Measurements from ENCODE around the gene ARHGDIB. TPM values are rescaled to one million over a fixed set of nuclear protein-coding genes. Genes with fewer than 3 reads are reported as not detected.

ARHGDIB gene
- total RNA-seq, 4 donors from 2014 or later = 20.6 to 88.6 (median 44.0) TPM

DNA sequence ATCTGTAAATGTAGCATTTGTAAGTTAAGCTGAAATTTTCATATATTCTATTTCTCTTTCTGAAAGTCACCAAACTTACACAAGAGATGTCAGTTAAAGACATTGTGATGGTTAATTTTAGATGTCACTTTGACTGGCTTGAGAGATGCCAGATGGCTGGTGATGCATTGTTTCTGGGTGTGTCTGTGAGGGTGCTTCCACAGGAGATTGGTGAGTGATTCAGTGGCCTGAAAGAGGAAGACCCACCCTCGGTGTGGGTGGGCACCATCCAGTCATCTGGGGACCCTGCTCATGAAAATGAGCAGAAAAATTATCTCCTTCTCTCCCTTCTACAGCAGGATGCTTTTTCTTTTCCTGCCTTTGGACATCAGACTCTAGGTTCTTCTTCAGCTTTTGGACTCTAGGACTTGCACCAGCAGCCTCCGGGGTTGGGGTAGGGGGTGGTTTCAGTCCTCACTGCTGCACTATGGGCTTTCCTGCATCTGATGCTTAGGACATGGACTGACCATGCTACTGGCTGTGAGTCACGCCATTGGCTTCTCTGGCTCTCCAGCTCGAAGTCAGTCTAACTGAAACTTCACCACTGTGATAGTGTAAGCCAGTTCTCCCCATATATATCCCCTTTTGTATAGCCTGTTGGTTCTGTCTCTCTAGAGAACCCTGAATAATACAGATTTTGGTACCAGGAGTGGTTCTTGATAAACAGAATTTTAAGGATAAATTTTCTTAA lies 32.3 kb upstream of the ARHGDIB start:
- intact Hi-C loops (cut with DNase I; ENCODE audit: low total_unique reads) = loop anchor here (2.0 kb wide), 1 partner anchor 223 kb away; a partner anchor contains a TSS
- ATAC-seq (no peak), DNase-seq (no peak)
- no peaks in the 10 kb centered on the region for H3K36me3 ChIP-seq
- H3K27ac ChIP-seq = no peak overlapping the region
- in situ Hi-C loops (cut with MboI; ENCODE audit: low sequenced_read_pairs in 4 of 4) = loop anchor here (10.0 to 25.0 kb wide), 2 partner anchors 149 to 356 kb away; partner anchors contain the start of gene ART4 (in 1 of the 4)
- no peak for TF ChIP-seq POLR2A (IDR thresholded peaks at IDR 0.05)
- TF ChIP-seq, protein P1, sequence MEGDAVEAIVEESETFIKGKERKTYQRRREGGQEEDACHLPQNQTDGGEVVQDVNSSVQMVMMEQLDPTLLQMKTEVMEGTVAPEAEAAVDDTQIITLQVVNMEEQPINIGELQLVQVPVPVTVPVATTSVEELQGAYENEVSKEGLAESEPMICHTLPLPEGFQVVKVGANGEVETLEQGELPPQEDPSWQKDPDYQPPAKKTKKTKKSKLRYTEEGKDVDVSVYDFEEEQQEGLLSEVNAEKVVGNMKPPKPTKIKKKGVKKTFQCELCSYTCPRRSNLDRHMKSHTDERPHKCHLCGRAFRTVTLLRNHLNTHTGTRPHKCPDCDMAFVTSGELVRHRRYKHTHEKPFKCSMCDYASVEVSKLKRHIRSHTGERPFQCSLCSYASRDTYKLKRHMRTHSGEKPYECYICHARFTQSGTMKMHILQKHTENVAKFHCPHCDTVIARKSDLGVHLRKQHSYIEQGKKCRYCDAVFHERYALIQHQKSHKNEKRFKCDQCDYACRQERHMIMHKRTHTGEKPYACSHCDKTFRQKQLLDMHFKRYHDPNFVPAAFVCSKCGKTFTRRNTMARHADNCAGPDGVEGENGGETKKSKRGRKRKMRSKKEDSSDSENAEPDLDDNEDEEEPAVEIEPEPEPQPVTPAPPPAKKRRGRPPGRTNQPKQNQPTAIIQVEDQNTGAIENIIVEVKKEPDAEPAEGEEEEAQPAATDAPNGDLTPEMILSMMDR (IDR thresholded peaks at IDR 0.05 in 4 of 5, conservative IDR thresholded peaks at IDR 0.05 in 1 of 5) = no peak
- no peaks in the 10 kb centered on the region for H3K9me3 ChIP-seq
- H3K4me1 ChIP-seq = no peaks in the 10 kb centered on the region
- no peak overlapping the region for H3K4me3 ChIP-seq
- no peaks in the 10 kb centered on the region for H3K27me3 ChIP-seq

DNA sequence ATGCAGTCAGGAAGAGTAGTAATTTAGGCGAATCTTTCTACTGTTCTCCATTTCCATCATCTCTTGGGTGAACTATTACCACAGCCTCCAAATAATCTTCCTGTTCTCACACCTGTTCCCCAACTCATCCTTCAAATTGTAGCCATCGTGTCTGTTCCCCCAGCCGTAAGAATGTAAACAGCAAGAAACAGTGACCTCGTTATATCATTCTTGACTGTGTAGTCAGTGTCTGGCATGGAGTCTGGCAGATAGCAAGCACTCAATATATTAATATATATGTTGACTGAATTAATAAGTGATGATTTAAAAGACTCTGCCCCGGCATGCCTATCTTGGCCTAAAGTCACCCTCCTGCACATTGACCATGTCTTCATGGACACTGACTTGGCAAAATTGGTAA lies 31.7 kb upstream of the ARHGDIB start:
- Histone ChIP-seq H3K36me3 (no peaks in the 10 kb centered on the region), H3K4me3 (no peak overlapping the region), H3K4me1 (no peaks in the 10 kb centered on the region), H3K27me3 (no peaks in the 10 kb centered on the region), H3K27ac (no peak overlapping the region), H3K9me3 (no peaks in the 10 kb centered on the region)
- in situ Hi-C loops (cut with MboI; ENCODE audit: low sequenced_read_pairs in 4 of 4) (loop anchor here (10.0 to 25.0 kb wide), 2 partner anchors 148 to 356 kb away; partner anchors contain the start of gene ART4 (in 1 of the 4)), intact Hi-C loops (cut with DNase I; ENCODE audit: low total_unique reads) (no loop called here)
- DNase-seq (no peak), ATAC-seq (no peak)
- TF ChIP-seq POLR2A (IDR thresholded peaks at IDR 0.05) = no peak
- TF ChIP-seq, protein P1 (IDR thresholded peaks at IDR 0.05 in 4 of 5, conservative IDR thresholded peaks at IDR 0.05 in 1 of 5) = no peak

DNA sequence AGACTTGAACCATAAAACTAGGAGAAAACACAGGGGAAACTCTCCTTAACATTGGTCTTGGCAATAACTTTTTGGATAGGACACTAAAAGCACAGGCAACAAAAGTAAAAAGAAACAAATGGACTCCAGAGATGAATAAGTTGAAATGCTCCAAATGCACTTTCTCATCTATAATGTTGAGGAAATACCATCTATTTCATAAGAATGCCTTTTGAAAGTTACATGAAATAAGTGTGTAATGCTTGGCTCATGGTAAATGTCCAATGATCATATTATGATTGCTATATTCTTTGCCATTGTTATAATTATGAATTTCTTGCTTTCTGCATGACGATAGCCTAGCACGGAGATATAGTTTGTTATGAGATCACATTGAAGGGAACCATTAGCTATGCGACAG lies 31.3 kb upstream of the ARHGDIB start:
- no peak for TF ChIP-seq POLR2A (IDR thresholded peaks at IDR 0.05)
- TF ChIP-seq, protein P1 (IDR thresholded peaks at IDR 0.05 in 4 of 5, conservative IDR thresholded peaks at IDR 0.05 in 1 of 5) = no peak
- H3K27ac ChIP-seq = no peak overlapping the region
- intact Hi-C loops (cut with DNase I; ENCODE audit: low total_unique reads) = no loop called here

DNA sequence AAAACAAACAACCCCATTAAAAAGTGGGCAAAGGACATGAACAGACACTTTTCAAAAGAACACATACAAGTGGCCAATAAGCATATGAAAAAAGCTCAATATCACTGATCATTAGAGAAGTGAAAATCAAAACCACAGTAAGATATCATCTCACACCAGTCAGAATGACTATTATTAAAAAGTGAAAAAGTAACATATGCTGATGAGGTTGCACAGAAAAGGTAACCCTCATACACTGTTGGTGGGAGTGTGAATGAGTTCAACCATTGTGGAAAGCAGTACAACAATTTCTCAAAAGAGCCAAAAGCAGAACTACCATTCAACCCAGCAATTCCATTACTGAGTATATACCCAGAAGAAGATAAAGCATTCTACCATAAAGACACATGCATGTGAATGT lies 29.7 kb upstream of the ARHGDIB start:
- Histone ChIP-seq H3K4me1 (no peaks in the 10 kb centered on the region), H3K27me3 (no peaks in the 10 kb centered on the region), H3K36me3 (no peaks in the 10 kb centered on the region), H3K9me3 (no peaks in the 10 kb centered on the region), H3K4me3 (no peak overlapping the region), H3K27ac (no peak overlapping the region)
- ATAC-seq (no peak), DNase-seq (no peak)
- intact Hi-C loops (cut with DNase I; ENCODE audit: low total_unique reads) = no loop called here
- in situ Hi-C loops (cut with MboI; ENCODE audit: low sequenced_read_pairs in 4 of 4) = loop anchor here (10.0 to 25.0 kb wide), 2 partner anchors 146 to 354 kb away; partner anchors contain the start of gene ART4 (in 1 of the 4)
- no peak for TF ChIP-seq POLR2A (IDR thresholded peaks at IDR 0.05)
- TF ChIP-seq, protein P1 (IDR thresholded peaks at IDR 0.05 in 4 of 5, conservative IDR thresholded peaks at IDR 0.05 in 1 of 5) = no peak

More for the DNA sequence above, 31.3 kb upstream of the ARHGDIB start:
- Histone ChIP-seq H3K9me3 (no peaks in the 10 kb centered on the region), H3K36me3 (no peaks in the 10 kb centered on the region), H3K4me1 (no peaks in the 10 kb centered on the region), H3K27me3 (no peaks in the 10 kb centered on the region), H3K4me3 (no peak overlapping the region)
- ATAC-seq (no peak), DNase-seq (no peak)
- in situ Hi-C loops (cut with MboI; ENCODE audit: low sequenced_read_pairs in 4 of 4) = loop anchor here (10.0 to 25.0 kb wide), 2 partner anchors 148 to 355 kb away; partner anchors contain the start of gene ART4 (in 1 of the 4)

All from gastrocnemius medialis (tissue), 4 donors.